HepG2 (cell line): ENCODE results near the gene ABHD15. TPM values are rescaled to one million over a fixed set of nuclear protein-coding genes. Genes with fewer than 3 reads are reported as not detected.
A peak's percentile ranks its signal among the peaks of the same experiment; 100 is the strongest.

ENCODE experiments used
- ATF6 ChIP-seq: sonication (generic); formaldehyde crosslinking; conservative IDR thresholded peaks from 2 replicates; pipeline ENCODE4 v1.4.0; 2020; ENCODE audit warnings: missing genetic modification reagents
- ATM ChIP-seq: fragments of 450-650 bp; IDR thresholded peaks from 2 replicates; pipeline ENCODE4 v1.7.1; 2017; ENCODE audit warnings: mild to moderate bottlenecking, borderline replicate concordance
- CSRNP2 ChIP-seq: sonication (generic); formaldehyde crosslinking; conservative IDR thresholded peaks from 2 replicates; pipeline ENCODE4 v1.8.0; 2022; ENCODE audit warnings: low read depth, missing genetic modification reagents
- DMTF1 ChIP-seq: sonication (generic); formaldehyde crosslinking; IDR thresholded peaks from 2 replicates; pipeline ENCODE4 v1.4.0; 2020; ENCODE audit warnings: mild to moderate bottlenecking, missing genetic modification reagents
- EHMT2 ChIP-seq: fragments of 200-600 bp; sonication (generic); IDR thresholded peaks from 2 replicates; pipeline ENCODE4 v1.7.0; 2017; ENCODE audit warnings: antibody characterized with exemption, low read depth, low read length, borderline replicate concordance
- HBP1 ChIP-seq: IDR thresholded peaks from 2 replicates; pipeline ENCODE4 v1.6.1; 2016; ENCODE audit warnings: low read depth, control low read depth
- LCORL ChIP-seq, 2 experiments: fragments of 450-650 bp in 1 of 2; sonication (generic) in 1 of 2; formaldehyde crosslinking in 1 of 2; IDR thresholded peaks; 2 replicates each; pipeline versions ENCODE4 v1.5.0 to v1.6.1; 2017 to 2020; ENCODE audit warnings: antibody characterized with exemption in 1 of 2, missing genetic modification reagents in 1 of 2
- NFE2L1 ChIP-seq: sonication (generic); formaldehyde crosslinking; IDR thresholded peaks from 2 replicates; pipeline ENCODE4 v1.4.0; 2020; ENCODE audit warnings: missing genetic modification reagents, mild to moderate bottlenecking, borderline replicate concordance
- NR2C2 ChIP-seq: sonication (generic); formaldehyde crosslinking; IDR thresholded peaks from 2 replicates; pipeline ENCODE4 v1.4.0; 2020; ENCODE audit warnings: missing genetic modification reagents, mild to moderate bottlenecking, moderate library complexity, borderline replicate concordance
- PHF8 ChIP-seq: sonication (generic); formaldehyde crosslinking; IDR thresholded peaks from 2 replicates; pipeline ENCODE4 v1.5.0; 2020; ENCODE audit warnings: missing genetic modification reagents
- PLRG1 ChIP-seq: fragments of 450-650 bp; conservative IDR thresholded peaks from 2 replicates; pipeline ENCODE4 v1.6.1; 2016
- SIX4 ChIP-seq: sonication (generic); formaldehyde crosslinking; IDR thresholded peaks from 2 replicates; pipeline ENCODE4 v1.4.0; 2020; ENCODE audit warnings: missing genetic modification reagents
- TAF15 ChIP-seq: fragments of 200-400 bp; formaldehyde crosslinking; IDR thresholded peaks from one replicate; pipeline ENCODE4 v1.6.1; 2018; ENCODE audit warnings: mild to moderate bottlenecking, low read depth, low read length; ENCODE audit not compliant: poor library complexity, severe bottlenecking
- TSC22D2 ChIP-seq: sonication (generic); formaldehyde crosslinking; IDR thresholded peaks from 2 replicates; pipeline ENCODE4 v1.5.1; 2020; ENCODE audit warnings: missing genetic modification reagents, mild to moderate bottlenecking, borderline replicate concordance
- ZBTB37 ChIP-seq: sonication (generic); formaldehyde crosslinking; IDR thresholded peaks from 2 replicates; pipeline ENCODE4 v1.4.0; 2020; ENCODE audit warnings: mild to moderate bottlenecking, missing genetic modification reagents
- ZNF543 ChIP-seq: sonication (generic); formaldehyde crosslinking; IDR thresholded peaks from 2 replicates; pipeline ENCODE4 v1.4.0; 2020; ENCODE audit warnings: mild to moderate bottlenecking, missing genetic modification reagents
- ZNF7 ChIP-seq: IDR thresholded peaks from 2 replicates; pipeline ENCODE4 v1.6.1; 2016; ENCODE audit warnings: missing biosample characterization, missing genetic modification reagents
- polyA plus RNA-seq, 8 experiments: library from polyadenylated mRNA; depleted of rRNA in 3 of 8; stranded (reverse) in 7 of 8; unstranded in 1 of 8; fragments of >200 nt; fragmentation: Illumina TruSeq in 4 of 8; extraction: Trizol in 4 of 8; gene quantifications; 2 replicates each; pipeline versions ENCODE4 v1.2.1 to v1.2.3, GENCODE V29; 2011 to 2016; ENCODE audit warnings: low read depth in 4 of 8, missing spikeins in 1 of 8, mixed read lengths in 1 of 8; ENCODE audit not compliant: insufficient read depth in 1 of 8
- total RNA-seq, 5 experiments: library from RNA; depleted of rRNA; stranded (reverse); fragments of >200 nt; fragmentation: Illumina TruSeq; extraction: Trizol; gene quantifications; 2 replicates each; pipeline ENCODE4 v1.2.3, GENCODE V29; 2016; ENCODE audit warnings: low read depth in 1 of 5

ABHD15 gene
- total and polyA plus RNA-seq, 2 of the 13 experiments (the other 11 are each of a cell fraction or from before 2014, with no cell fraction given): 2.4 to 7.7 TPM

GRCh38 chr17:29591737-29592608, 25.1 kb upstream of the ABHD15 start (continued):
- TF ChIP-seq ATM: no peak
- TF ChIP-seq SIX4 (CRISPR knock-in tag): 0 out of 2 replicates have a peak, but pooled peaks have one; percentile 16
- TF ChIP-seq ATF6 (CRISPR knock-in tag): no peak
- no peak for TF ChIP-seq ZBTB37 (CRISPR knock-in tag)
- no peak; the same call in 1 of the 2 replicates for TF ChIP-seq PHF8 (CRISPR knock-in tag)
- TF ChIP-seq NFE2L1 (CRISPR knock-in tag): no peak
- TF ChIP-seq NR2C2: peak; percentile 13; the same call in 1 of the 2 replicates
- TF ChIP-seq DMTF1: no peak
- no peak for TF ChIP-seq PLRG1
- TF ChIP-seq TAF15: no peak
- no peak for TF ChIP-seq ZNF7 (CRISPR knock-in tag)
- 0 out of 2 replicates have a peak, but pooled peaks have one; percentile 39 for TF ChIP-seq ZNF543 (CRISPR knock-in tag)
- TF ChIP-seq HBP1 (CRISPR knock-in tag): no peak; the same call in none of the 2 replicates
- no peak for TF ChIP-seq TSC22D2 (CRISPR knock-in tag)
- no peak for TF ChIP-seq LCORL (IDR thresholded peaks at IDR 0.05)
- TF ChIP-seq LCORL (CRISPR knock-in tag; IDR thresholded peaks at IDR 0.05): peak; percentile 76; the same call in 1 of the 2 replicates
- TF ChIP-seq EHMT2: no peak
- no peak for TF ChIP-seq CSRNP2 (CRISPR knock-in tag)
